NB4 (cell line): Measurements from ENCODE around the gene DPT.

Experiments used
- MYC ChIP-seq: IDR thresholded peaks from 2 replicates; pipeline ENCODE4 v1.6.1; 2011; ENCODE audit warnings: low read depth, low read length
- POLR2A ChIP-seq: IDR thresholded peaks from 2 replicates; pipeline ENCODE4 v1.6.1; 2011; ENCODE audit warnings: mild to moderate bottlenecking; ENCODE audit not compliant: insufficient read length; ENCODE audit errors: extremely low read depth
- TF ChIP-seq, protein P1 (sequence below): IDR thresholded peaks from one replicate; pipeline ENCODE4 v1.5.1; 2012; ENCODE audit warnings: low read depth, low read length
- TF ChIP-seq, protein P2 (sequence below): IDR thresholded peaks from 2 replicates; pipeline ENCODE4 v1.6.1; 2011; ENCODE audit warnings: low read depth, low read length

DNA sequence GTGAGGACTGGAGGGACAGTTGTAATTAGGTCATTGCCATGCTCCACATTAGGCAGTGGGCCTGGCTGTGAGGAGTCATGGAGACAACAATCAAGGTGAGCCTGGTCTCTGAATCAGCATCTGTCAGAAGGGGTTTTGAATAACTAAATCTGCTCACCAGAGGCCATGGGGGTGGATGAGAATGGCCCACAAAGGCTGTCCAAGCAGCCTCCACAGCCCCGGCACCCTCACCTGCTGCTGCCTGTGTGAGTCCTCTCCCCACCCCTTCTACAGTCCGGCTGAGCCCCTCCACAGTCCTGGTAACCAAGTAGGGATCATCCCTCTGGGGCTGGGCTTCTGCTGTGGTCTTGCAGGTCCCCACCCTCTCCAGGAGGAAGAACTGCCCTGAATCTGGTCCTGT, 2.3 kb downstream of the DPT start:
- TF ChIP-seq, protein P1, sequence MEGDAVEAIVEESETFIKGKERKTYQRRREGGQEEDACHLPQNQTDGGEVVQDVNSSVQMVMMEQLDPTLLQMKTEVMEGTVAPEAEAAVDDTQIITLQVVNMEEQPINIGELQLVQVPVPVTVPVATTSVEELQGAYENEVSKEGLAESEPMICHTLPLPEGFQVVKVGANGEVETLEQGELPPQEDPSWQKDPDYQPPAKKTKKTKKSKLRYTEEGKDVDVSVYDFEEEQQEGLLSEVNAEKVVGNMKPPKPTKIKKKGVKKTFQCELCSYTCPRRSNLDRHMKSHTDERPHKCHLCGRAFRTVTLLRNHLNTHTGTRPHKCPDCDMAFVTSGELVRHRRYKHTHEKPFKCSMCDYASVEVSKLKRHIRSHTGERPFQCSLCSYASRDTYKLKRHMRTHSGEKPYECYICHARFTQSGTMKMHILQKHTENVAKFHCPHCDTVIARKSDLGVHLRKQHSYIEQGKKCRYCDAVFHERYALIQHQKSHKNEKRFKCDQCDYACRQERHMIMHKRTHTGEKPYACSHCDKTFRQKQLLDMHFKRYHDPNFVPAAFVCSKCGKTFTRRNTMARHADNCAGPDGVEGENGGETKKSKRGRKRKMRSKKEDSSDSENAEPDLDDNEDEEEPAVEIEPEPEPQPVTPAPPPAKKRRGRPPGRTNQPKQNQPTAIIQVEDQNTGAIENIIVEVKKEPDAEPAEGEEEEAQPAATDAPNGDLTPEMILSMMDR, result no peak
- TF ChIP-seq MYC (no peak), POLR2A (no peak)
- TF ChIP-seq, protein P2, sequence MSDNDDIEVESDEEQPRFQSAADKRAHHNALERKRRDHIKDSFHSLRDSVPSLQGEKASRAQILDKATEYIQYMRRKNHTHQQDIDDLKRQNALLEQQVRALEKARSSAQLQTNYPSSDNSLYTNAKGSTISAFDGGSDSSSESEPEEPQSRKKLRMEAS, result no peak
